Body of pancreas (tissue), 4 donors: ENCODE results near the gene KCNQ1OT1. TPM values are rescaled to one million over a fixed set of nuclear protein-coding genes. Genes with fewer than 3 reads are reported as not detected.
"Not testable (repeated sequence)": the region's sequence is repeated elsewhere in the genome, so short reads cannot be mapped to it uniquely, and the experiment has no call there.

Source experiments
- ATAC-seq: fragments of 150-250 bp; one replicate; pipeline ENCODE4 v1.9.1; 2016
- DNase-seq, 4 donors: peaks; one replicate each; pipeline ENCODE4 v3.0.0-alpha.2; 2019
- H3K27ac ChIP-seq, 4 donors: fragments of 200-600 bp; sonication (generic); 1 replicate in 3 of 4; 2 replicates in 1 of 4; pipeline versions ENCODE4 v1.5.1 to v1.6.1; 2016 to 2019; ENCODE audit warnings: mild to moderate bottlenecking in 1 of 4, mixed read lengths in 1 of 4, moderate library complexity in 1 of 4
- H3K27me3 ChIP-seq, 2 donors: fragments of 200-600 bp; sonication (generic); one replicate each; pipeline ENCODE4 v1.6.0; 2016; ENCODE audit warnings: mild to moderate bottlenecking in 1 of 2
- H3K36me3 ChIP-seq, 2 donors: fragments of 200-600 bp; sonication (generic); replicated peaks in 1 of 2; 2 replicates each; pipeline ENCODE4 v1.5.1; 2016; ENCODE audit warnings: low read depth in 2 of 2; ENCODE audit not compliant: insufficient read depth in 1 of 2
- H3K4me1 ChIP-seq: fragments of 200-600 bp; sonication (generic); one replicate; pipeline ENCODE4 v1.6.0; 2016
- H3K4me3 ChIP-seq, 2 donors: fragments of 200-600 bp; sonication (generic); 1 replicate in 1 of 2; 2 replicates in 1 of 2; pipeline ENCODE4 v1.5.1; 2016 to 2019
- H3K9me3 ChIP-seq, 3 donors: fragments of 200-600 bp; sonication (generic); 1 replicate in 2 of 3; 2 replicates in 1 of 3; pipeline ENCODE4 v1.5.1; 2016
- CTCF ChIP-seq, 7 experiments: fragments of 450-650 bp in 4 of 7; fragments of 200-600 bp in 3 of 7; sonication (generic) in 3 of 7; IDR thresholded peaks; one replicate each; pipeline ENCODE4 v1.5.1; 2016 to 2019; ENCODE audit warnings: antibody characterized with exemption in 7 of 7
- POLR2A ChIP-seq, 3 donors: fragments of 450-650 bp; IDR thresholded peaks; one replicate each; pipeline ENCODE4 v1.6.1; 2016; ENCODE audit warnings: antibody characterized with exemption in 3 of 3, mild to moderate bottlenecking in 2 of 3
- WGBS, 2 donors: methylation state at CpG; one replicate each; pipeline ENCODE4 v1.1.5; 2017; 5-methylcytosine and 5-hydroxymethylcytosine counted together
- intact Hi-C: fragments of 100-400 bp; cut with DNase I; formaldehyde crosslinking; loops from one replicate; pipeline ENCODE4 v1.15.1; 2023
- total RNA-seq, 2 donors: library from RNA; depleted of rRNA; stranded (reverse); fragments of >200 nt; gene quantifications; one replicate each; pipeline ENCODE4 v1.1.0, GENCODE V29; 2016

KCNQ1OT1 gene
- total RNA-seq, 2 donors from 2014 or later, result 3.6 to 9.2 TPM

GRCh38 chr11:2643746-2644145 is 56.0 kb downstream of the KCNQ1OT1 start:
- Histone ChIP-seq H3K27me3 (no peaks in the 10 kb centered on the region), H3K4me3 (no peak overlapping the region), H3K36me3 (no peaks in the 10 kb centered on the region), H3K9me3 (peaks cover 0 to 58% (median 8%) of the 10 kb centered on the region in 3 donors), H3K27ac (no peak overlapping the region), H3K4me1 (no peaks in the 10 kb centered on the region)
- 89 to 92% methylated on average over 3 of the region's 3 CpGs for WGBS, 2 donors
- no peak for ATAC-seq
- intact Hi-C loops, result no loop called here
- no peak for TF ChIP-seq POLR2A (IDR thresholded peaks at IDR 0.05)
- TF ChIP-seq CTCF (IDR thresholded peaks at IDR 0.05), result no peak
- DNase-seq, result no peak

DNA sequence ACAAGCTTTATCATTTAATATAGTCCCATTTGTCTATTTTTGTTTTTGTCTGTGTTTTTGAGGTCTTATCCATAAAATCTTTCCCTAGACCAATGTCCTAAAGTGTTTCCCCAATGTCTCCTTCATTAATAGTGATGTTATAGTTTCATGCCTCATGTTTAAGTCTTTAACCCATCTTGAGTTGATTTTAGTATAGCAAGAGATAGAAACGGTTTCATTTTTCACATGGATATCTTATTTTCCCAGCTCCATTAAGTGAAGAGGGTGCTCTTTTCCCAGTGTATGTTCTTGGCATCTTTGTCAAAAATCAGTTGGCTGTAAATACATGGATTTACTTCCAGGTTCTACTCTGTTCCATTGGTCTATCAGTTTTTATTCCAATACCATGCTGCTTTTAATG is 58.2 kb downstream of the KCNQ1OT1 start:
- no peaks in the 10 kb centered on the region for H3K27me3 ChIP-seq
- no peak overlapping the region for H3K4me3 ChIP-seq
- peaks cover 0 to 56% (median 8%) of the 10 kb centered on the region in 3 donors for H3K9me3 ChIP-seq
- intact Hi-C loops, result no loop called here
- DNase-seq (no peak), ATAC-seq (no peak)
- H3K4me1 ChIP-seq, result no peaks in the 10 kb centered on the region
- TF ChIP-seq POLR2A (IDR thresholded peaks at IDR 0.05) (no peak), CTCF (IDR thresholded peaks at IDR 0.05) (no peak)
- 85 to 100% methylated on average over 1 of the region's 1 CpG for WGBS, 2 donors
- no peaks in the 10 kb centered on the region for H3K36me3 ChIP-seq
- H3K27ac ChIP-seq, result no peak overlapping the region

DNA sequence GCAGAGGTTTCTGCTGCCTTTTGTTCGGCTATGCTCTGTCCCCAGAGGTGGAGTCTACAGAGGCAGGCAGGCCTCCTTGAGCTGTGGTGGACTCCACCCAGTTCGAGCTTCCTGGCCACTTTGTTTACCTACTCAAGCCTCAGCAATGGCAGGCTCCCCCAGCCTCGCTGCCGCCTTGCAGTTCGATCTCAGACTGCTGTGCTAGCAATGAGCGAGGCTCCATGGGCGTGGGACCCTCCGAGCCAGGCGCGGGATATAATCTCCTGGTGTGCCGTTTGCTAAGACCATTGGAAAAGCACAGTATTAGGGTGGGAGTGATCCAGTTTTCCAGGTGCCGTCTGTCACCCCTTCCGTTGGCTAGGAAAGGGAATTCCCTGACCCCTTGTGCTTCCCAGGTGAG is 60.0 kb downstream of the KCNQ1OT1 start:
- H3K36me3 ChIP-seq, H3K27me3 ChIP-seq, DNase-seq, intact Hi-C loops, ATAC-seq, H3K4me1 ChIP-seq, H3K27ac ChIP-seq, H3K4me3 ChIP-seq: not testable (repeated sequence)
- peaks cover 0 to 39% (median 8%) of the 10 kb centered on the region in 3 donors for H3K9me3 ChIP-seq
- WGBS, 2 donors, result 96 to 97% methylated on average over 12 to 13 of the region's 13 CpGs

GRCh38 chr11:2631161-2631560 is 68.6 kb downstream of the KCNQ1OT1 start:
- ATAC-seq (no peak), DNase-seq (no peak)
- no peak overlapping the region for H3K27ac ChIP-seq
- no peaks in the 10 kb centered on the region for H3K27me3 ChIP-seq
- no peaks in the 10 kb centered on the region for H3K4me1 ChIP-seq
- intact Hi-C loops, result no loop called here
- no peak overlapping the region for H3K4me3 ChIP-seq
- 58 to 83% methylated on average over 1 of the region's 1 CpG for WGBS, 2 donors
- no peaks in the 10 kb centered on the region for H3K36me3 ChIP-seq
- TF ChIP-seq CTCF (IDR thresholded peaks at IDR 0.05) (no peak), POLR2A (IDR thresholded peaks at IDR 0.05) (no peak)
- peaks cover 0 to 17% (median 2%) of the 10 kb centered on the region in 3 donors for H3K9me3 ChIP-seq

DNA sequence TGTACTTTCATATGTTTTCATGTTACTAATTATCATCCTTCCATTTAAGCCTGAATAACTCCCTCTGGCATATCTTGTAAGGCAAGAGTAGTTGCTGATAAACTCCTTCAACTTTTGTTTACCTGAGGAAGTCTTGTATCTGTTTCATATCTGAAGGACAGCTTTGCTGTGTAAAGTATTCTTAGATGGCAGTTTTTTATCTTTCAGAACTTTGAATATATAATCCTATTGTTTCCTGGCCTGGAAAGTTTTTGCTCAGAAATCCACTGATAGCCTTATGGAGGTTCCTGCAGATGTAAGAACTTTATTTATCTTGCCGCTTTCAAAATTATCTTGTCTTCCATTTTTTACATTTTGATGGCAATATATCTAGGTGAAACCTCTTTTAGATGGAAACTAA is 69.1 kb downstream of the KCNQ1OT1 start:
- no peak overlapping the region for H3K27ac ChIP-seq
- TF ChIP-seq CTCF (IDR thresholded peaks at IDR 0.05), result no peak
- TF ChIP-seq POLR2A (IDR thresholded peaks at IDR 0.05), result no peak
- ATAC-seq (no peak), DNase-seq (no peak)
- intact Hi-C loops, result no loop called here
- H3K9me3 ChIP-seq, result peaks cover 0 to 17% (median 2%) of the 10 kb centered on the region in 3 donors
- H3K27me3 ChIP-seq, result no peaks in the 10 kb centered on the region
- H3K4me1 ChIP-seq, result no peaks in the 10 kb centered on the region
- no peaks in the 10 kb centered on the region for H3K36me3 ChIP-seq
- no peak overlapping the region for H3K4me3 ChIP-seq
- 95 to 97% methylated on average over 1 of the region's 1 CpG for WGBS, 2 donors
